Sigmoid colon (tissue), 7 donors: ENCODE results near the gene TOP3B. TPM values are rescaled to one million over a fixed set of nuclear protein-coding genes. Genes with fewer than 3 reads are reported as not detected.

Experiments
- DNase-seq: peaks from one replicate; pipeline ENCODE4 v3.0.0-alpha.2; 2019
- H3K27ac ChIP-seq, 4 donors: fragments of 200-600 bp; sonication (generic); one replicate each; pipeline ENCODE4 v1.5.1; 2016 to 2019; ENCODE audit warnings: mild to moderate bottlenecking in 1 of 4
- H3K27me3 ChIP-seq, 3 donors: fragments of 200-600 bp; sonication (generic); one replicate each; pipeline ENCODE4 v1.5.1; 2019; ENCODE audit warnings: mild to moderate bottlenecking in 1 of 3
- H3K36me3 ChIP-seq, 4 donors: fragments of 200-600 bp; sonication (generic); one replicate each; pipeline ENCODE4 v1.5.1; 2016 to 2019
- H3K4me1 ChIP-seq, 4 donors: fragments of 200-600 bp; sonication (generic); one replicate each; pipeline ENCODE4 v1.5.1; 2017 to 2019
- H3K4me3 ChIP-seq, 4 donors: fragments of 200-600 bp; sonication (generic); one replicate each; pipeline ENCODE4 v1.5.1; 2017 to 2019; ENCODE audit warnings: mild to moderate bottlenecking in 2 of 4, moderate library complexity in 1 of 4
- H3K9me3 ChIP-seq, 4 donors: fragments of 200-600 bp in 3 of 4; sonication (generic) in 3 of 4; one replicate each; pipeline versions ENCODE4 v1.5.1 to v1.6.1; 2013 to 2019
- EP300 ChIP-seq, 4 donors: sonication (generic); formaldehyde crosslinking; IDR thresholded peaks; one replicate each; pipeline ENCODE4 v1.6.1; 2017; ENCODE audit warnings: antibody characterized with exemption in 4 of 4
- POLR2A ChIP-seq, 2 donors: fragments of 450-650 bp; IDR thresholded peaks; one replicate each; pipeline ENCODE4 v1.6.1; 2016; ENCODE audit warnings: antibody characterized with exemption in 2 of 2, mild to moderate bottlenecking in 2 of 2, moderate library complexity in 2 of 2
- POLR2AphosphoS5 ChIP-seq, 4 donors: sonication (generic); formaldehyde crosslinking; IDR thresholded peaks; one replicate each; pipeline ENCODE4 v1.6.1; 2017; ENCODE audit warnings: antibody characterized with exemption in 4 of 4
- WGBS, 2 donors: extraction: QIAGEN DNeasy Blood & Tissue Kit; methylation state at CpG; one replicate each; pipeline ENCODE4 v1.1.7; 2013; 5-methylcytosine and 5-hydroxymethylcytosine counted together
- intact Hi-C: fragments of 100-400 bp; cut with DNase I; formaldehyde crosslinking; loops from one replicate; pipeline ENCODE4 v1.15.1; 2023
- polyA plus RNA-seq, 3 donors: library from polyadenylated mRNA; stranded (reverse); fragments of 200-250 nt; gene quantifications; one replicate each; pipeline ENCODE4 v1.2.3, GENCODE V29; 2013
- total RNA-seq, 4 donors: library from RNA; depleted of rRNA; stranded (reverse); fragments of >200 nt; gene quantifications; one replicate each; pipeline ENCODE4 v1.1.0, GENCODE V29; 2016
- TF ChIP-seq, protein P1 (sequence below), 4 experiments: fragments of 450-650 bp in 3 of 4; fragments of 200-600 bp in 1 of 4; IDR thresholded peaks; one replicate each; pipeline ENCODE4 v1.5.1; 2016 to 2019; ENCODE audit warnings: antibody characterized with exemption in 4 of 4, mild to moderate bottlenecking in 3 of 4, moderate library complexity in 2 of 4
- donor health status: healthy with polysubstance abuse.
- donor health status: Bipolar disorder and iron deficiency.
- donor health status: healthy.

The TOP3B gene
- total and polyA plus RNA-seq, 7 donors = 3.5 to 45.1 (median 17.9) TPM

DNA sequence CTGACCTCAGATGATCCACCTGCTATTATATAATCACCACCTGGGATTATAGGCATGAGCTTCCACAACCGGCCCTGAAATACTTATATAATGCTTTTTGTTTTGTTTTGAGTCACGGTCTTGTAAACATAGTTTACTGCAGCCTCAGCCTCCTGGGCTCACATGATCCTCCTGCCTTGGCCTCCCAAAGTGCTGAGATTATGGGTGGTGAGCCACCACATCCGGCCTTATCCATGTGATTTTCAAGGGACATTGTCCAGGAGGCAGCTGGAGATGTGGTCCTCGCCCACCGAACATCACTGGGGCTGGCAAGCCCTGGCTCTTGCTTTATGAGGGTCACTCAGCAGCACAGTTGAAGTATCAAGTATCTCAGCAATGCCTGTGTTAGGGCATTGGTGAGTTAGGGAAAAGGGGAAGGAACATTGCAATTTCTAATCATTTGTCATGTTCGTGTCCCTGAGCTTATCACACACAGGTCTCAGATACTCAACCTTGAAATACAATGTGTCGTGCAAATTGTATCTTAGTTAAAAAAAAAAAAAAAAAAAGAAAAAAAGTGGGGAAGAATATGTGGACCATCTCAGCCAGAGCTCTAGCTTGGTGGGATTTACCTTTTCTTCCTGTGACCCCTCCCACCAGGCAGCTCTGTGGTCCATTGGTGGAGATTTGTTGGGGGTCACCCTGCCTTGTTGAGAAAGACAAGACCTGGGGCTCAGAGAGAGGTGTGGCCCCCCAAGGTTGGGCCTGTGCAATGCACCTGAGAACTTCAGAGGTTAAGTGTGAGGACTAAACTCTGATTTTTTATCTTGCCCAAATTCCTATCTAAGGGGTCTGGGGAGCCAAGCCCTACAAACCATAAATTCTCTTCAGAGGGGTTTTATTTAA lies 74.7 kb downstream of the TOP3B start:
- Histone ChIP-seq H3K36me3 (no peaks in the 10 kb centered on the region), H3K9me3 (no peaks in the 10 kb centered on the region), H3K27me3 (no peaks in the 10 kb centered on the region), H3K4me1 (no peaks in the 10 kb centered on the region), H3K4me3 (no peak overlapping the region), H3K27ac (no peak overlapping the region)
- no peak for DNase-seq
- no peak for TF ChIP-seq POLR2AphosphoS5 (IDR thresholded peaks at IDR 0.05)
- TF ChIP-seq, protein P1, sequence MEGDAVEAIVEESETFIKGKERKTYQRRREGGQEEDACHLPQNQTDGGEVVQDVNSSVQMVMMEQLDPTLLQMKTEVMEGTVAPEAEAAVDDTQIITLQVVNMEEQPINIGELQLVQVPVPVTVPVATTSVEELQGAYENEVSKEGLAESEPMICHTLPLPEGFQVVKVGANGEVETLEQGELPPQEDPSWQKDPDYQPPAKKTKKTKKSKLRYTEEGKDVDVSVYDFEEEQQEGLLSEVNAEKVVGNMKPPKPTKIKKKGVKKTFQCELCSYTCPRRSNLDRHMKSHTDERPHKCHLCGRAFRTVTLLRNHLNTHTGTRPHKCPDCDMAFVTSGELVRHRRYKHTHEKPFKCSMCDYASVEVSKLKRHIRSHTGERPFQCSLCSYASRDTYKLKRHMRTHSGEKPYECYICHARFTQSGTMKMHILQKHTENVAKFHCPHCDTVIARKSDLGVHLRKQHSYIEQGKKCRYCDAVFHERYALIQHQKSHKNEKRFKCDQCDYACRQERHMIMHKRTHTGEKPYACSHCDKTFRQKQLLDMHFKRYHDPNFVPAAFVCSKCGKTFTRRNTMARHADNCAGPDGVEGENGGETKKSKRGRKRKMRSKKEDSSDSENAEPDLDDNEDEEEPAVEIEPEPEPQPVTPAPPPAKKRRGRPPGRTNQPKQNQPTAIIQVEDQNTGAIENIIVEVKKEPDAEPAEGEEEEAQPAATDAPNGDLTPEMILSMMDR (IDR thresholded peaks at IDR 0.05) = no peak
- TF ChIP-seq POLR2A (IDR thresholded peaks at IDR 0.05) = no peak
- no peak for TF ChIP-seq EP300 (IDR thresholded peaks at IDR 0.05)
- 83 to 94% methylated on average over 7 of the region's 7 CpGs for WGBS, 2 donors
- intact Hi-C loops = no loop called here

Other genes with a start within 250 kb of the TOP3B start
- 1 to 10 TPM; 5.9 to 9.6 (median 7.9) TPM for gene YPEL1, start 247.0 kb downstream of the TOP3B start, total RNA-seq
- 1 to 10 TPM in 2 of 3 donors, under 1 TPM in 1; 0.69 to 2.7 (median 1.2) TPM for gene YPEL1, start 247.0 kb downstream of the TOP3B start, polyA plus RNA-seq
- gene MAPK1, start 115.1 kb downstream of the TOP3B start, total RNA-seq = 10 to 100 TPM; 44.1 to 73.2 (median 48.6) TPM
- gene MAPK1, start 115.1 kb downstream of the TOP3B start, polyA plus RNA-seq = 10 to 100 TPM; 18.0 to 24.0 (median 23.2) TPM
- 10 to 100 TPM; 20.3 to 39.2 (median 30.6) TPM for gene PPM1F, start 29.9 kb downstream of the TOP3B start, total RNA-seq
- 10 to 100 TPM in 1 of 3 donors, 1 to 10 TPM in 2; 2.5 to 12.4 (median 5.4) TPM for gene PPM1F, start 29.9 kb downstream of the TOP3B start, polyA plus RNA-seq